Kidney (tissue), 14 donors: ENCODE data around the gene KIAA1755. TPM values are rescaled to one million over a fixed set of nuclear protein-coding genes. Genes with fewer than 3 reads are reported as not detected.
A peak's percentile ranks its signal among the peaks of the same experiment; 100 is the strongest.

Experiments used
- DNase-seq, 5 donors: peaks; one replicate each; pipeline ENCODE4 v3.0.0-alpha.2; 2013 to 2020
- FAIRE-seq: peaks from 2 replicates; lab custom pipeline; 2012; peaks lifted over from hg19 to GRCh38; lab: Jason Lieb, UNC
- H3K27ac ChIP-seq, 2 donors: one replicate each; pipeline ENCODE4 v1.7.0; 2013; ENCODE audit warnings: low read depth in 2 of 2, low read length in 2 of 2, inconsistent platforms in 1 of 2
- H3K27me3 ChIP-seq: one replicate; pipeline ENCODE4 v1.7.1; 2013; ENCODE audit warnings: low read length, inconsistent platforms; ENCODE audit not compliant: control insufficient read depth, insufficient read depth
- H3K36me3 ChIP-seq, 3 donors: one replicate each; pipeline versions ENCODE4 v1.7.0 to v1.7.1; 2013; ENCODE audit warnings: low read length in 3 of 3, control low read depth in 1 of 3, inconsistent platforms in 1 of 3; ENCODE audit not compliant: insufficient read depth in 3 of 3, control insufficient read depth in 2 of 3
- H3K4me1 ChIP-seq, 3 donors: one replicate each; pipeline versions ENCODE4 v1.7.0 to v1.7.1; 2013; ENCODE audit warnings: low read length in 3 of 3, inconsistent platforms in 1 of 3, low read depth in 1 of 3; ENCODE audit not compliant: control insufficient read depth in 2 of 3, insufficient read depth in 2 of 3
- H3K4me3 ChIP-seq, 3 donors: one replicate each; pipeline versions ENCODE4 v1.7.0 to v1.8.1; 2013; ENCODE audit warnings: low read length in 3 of 3, control low read depth in 1 of 3, inconsistent platforms in 1 of 3
- H3K9ac ChIP-seq, 3 donors: one replicate each; pipeline versions ENCODE4 v1.7.0 to v1.7.1; 2013; ENCODE audit warnings: low read length in 3 of 3, control low read depth in 1 of 3, inconsistent platforms in 1 of 3
- H3K9me3 ChIP-seq, 3 donors: one replicate each; pipeline versions ENCODE4 v1.7.0 to v1.7.1; 2013; ENCODE audit warnings: low read length in 3 of 3, control low read depth in 1 of 3, inconsistent platforms in 1 of 3; ENCODE audit not compliant: control insufficient read depth in 2 of 3, insufficient read depth in 1 of 3
- CTCF ChIP-seq: IDR thresholded peaks from 3 replicates; pipeline ENCODE4 v1.5.1; 2012; ENCODE audit warnings: mild to moderate bottlenecking, moderate library complexity, borderline replicate concordance; ENCODE audit not compliant: insufficient read depth; ENCODE audit errors: extremely low read depth
- intact Hi-C: fragments of 100-400 bp; cut with DNase I; formaldehyde crosslinking; loops from one replicate; pipeline ENCODE4 v1.11.1; 2022
- polyA plus RNA-seq: library from polyadenylated mRNA; stranded (reverse); fragments of 350-450 nt; fragmentation: Illumina TruSeq; extraction: RNeasy Lipid Tissue Mini Kit (QIAGEN cat#74804); gene quantifications from one replicate; pipeline ENCODE4 v1.2.3, GENCODE V29; 2014; ENCODE audit warnings: low read depth, low replicate concordance; ENCODE audit not compliant: insufficient read depth
- total RNA-seq: library from RNA; stranded (reverse); fragmentation: NEBNext Ultra II Directional; extraction: Animal tissue kit (Norgen Biotek cat#: 25700); gene quantifications from one replicate; pipeline ENCODE4 v1.2.1, GENCODE V29; 2021
- donor health status: control.
- donor health status: control.
- donor health status: control.
- donor health status: control.
- donor health status: control.
- donor health status: DM: yes; HTN: yes; CAD: no.
- donor health status: Normal renal cell carcinoma (clear cell type).

The KIAA1755 gene
- total and polyA plus RNA-seq, 2 donors from 2014 or later = 1.5 to 5.1 TPM

DNA sequence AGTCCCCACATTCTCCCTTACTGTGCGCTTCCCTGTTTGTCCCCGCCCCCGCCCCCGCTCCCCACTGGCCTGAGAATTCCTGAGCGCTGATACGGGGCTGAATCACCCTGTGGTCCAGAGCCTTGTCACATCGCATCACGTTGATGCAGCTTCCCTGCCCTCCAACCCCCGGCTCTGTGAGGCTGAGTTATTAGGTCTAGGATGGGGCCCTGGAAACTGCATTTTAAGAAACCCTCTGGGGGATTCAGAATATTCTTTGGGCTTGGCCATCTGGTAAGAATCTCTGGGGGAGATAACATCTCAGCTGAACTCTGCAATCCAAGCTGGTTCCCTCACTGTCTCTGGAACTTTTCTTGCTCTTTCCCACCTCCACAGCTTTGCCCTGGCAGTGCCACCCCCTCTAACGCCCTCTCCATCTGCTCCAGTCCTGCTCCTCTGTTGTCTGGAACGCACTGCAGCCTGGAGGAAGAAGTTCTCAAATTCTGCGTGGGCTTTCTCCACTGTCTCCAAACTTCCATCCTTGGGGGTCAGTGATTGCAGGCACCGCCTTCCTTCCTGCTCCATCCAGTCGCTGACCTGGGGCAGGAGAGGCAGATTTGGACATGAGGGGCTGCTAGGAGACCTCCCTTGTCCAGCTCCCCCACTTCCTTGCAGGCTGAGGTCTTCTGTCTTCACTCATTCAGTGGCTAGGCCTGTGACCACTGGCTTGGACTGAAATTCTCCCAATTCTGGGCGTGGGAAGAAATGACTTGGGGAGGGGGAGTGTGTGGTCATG, 42.6 kb downstream of the KIAA1755 start:
- no peak for FAIRE-seq
- Histone ChIP-seq H3K36me3 (no peaks in the 10 kb centered on the region), H3K27ac (no peak overlapping the region), H3K27me3 (no peaks in the 10 kb centered on the region), H3K4me3 (no peak overlapping the region), H3K9ac (no peak overlapping the region), H3K4me1 (no peaks in the 10 kb centered on the region), H3K9me3 (no peaks in the 10 kb centered on the region)
- DNase-seq = peak in 2 of 5 donors; percentile 23 to 43
- no peak for TF ChIP-seq CTCF
- intact Hi-C loops = loop anchor here (5.0 kb wide), 1 partner anchor 156 kb away; no protein-coding TSS in a partner anchor

DNA sequence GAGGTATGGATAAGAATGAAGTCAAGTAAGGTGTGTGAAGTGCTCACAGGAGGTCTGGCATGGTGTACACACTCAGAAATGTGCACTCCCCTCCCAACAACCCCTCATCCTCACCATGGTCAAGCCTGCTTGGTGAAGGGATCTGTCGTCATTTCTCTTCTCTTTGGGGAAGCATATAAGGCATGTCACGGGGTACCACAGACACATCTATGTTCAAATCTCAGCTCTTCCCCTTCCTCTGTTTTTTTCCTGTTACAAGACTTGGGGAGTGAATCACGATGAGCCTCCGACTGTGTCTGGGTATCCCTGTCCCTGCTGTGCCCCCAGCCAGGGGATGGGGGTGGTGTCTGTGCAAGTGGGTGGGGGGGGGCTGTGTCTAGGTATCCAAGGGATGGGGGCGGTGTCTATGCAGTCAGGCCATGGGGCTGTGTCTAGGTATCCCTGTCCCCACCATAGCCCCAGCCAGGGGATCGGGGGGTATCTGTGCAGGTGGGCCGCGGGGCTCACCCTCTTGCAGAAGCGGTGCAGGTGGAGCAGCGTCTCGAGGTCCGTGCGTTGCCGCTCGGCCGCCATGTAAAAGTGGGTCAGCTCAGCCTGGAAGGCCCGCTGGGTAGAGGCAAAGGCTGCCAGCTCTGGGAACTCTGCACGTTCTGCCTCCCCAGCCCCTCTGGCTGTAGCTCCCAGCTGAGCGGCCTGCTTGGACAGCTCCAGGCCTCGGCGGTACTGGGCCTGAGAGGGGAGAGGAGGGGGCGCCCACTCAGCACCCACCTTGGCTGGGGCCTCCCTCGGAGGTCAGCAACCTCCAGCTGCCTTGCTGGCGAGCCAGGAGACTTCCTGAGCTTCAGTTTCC, 43.6 kb downstream of the KIAA1755 start:
- Histone ChIP-seq H3K4me1 (no peaks in the 10 kb centered on the region), H3K4me3 (no peak overlapping the region), H3K27me3 (no peaks in the 10 kb centered on the region), H3K27ac (no peak overlapping the region), H3K9me3 (no peaks in the 10 kb centered on the region), H3K9ac (no peak overlapping the region), H3K36me3 (no peaks in the 10 kb centered on the region)
- DNase-seq (peak in 1 of 5 donors; percentile 59), FAIRE-seq (no peak)
- intact Hi-C loops = loop anchor here (5.0 kb wide), 1 partner anchor 155 kb away; no protein-coding TSS in a partner anchor
- no peak for TF ChIP-seq CTCF

DNA sequence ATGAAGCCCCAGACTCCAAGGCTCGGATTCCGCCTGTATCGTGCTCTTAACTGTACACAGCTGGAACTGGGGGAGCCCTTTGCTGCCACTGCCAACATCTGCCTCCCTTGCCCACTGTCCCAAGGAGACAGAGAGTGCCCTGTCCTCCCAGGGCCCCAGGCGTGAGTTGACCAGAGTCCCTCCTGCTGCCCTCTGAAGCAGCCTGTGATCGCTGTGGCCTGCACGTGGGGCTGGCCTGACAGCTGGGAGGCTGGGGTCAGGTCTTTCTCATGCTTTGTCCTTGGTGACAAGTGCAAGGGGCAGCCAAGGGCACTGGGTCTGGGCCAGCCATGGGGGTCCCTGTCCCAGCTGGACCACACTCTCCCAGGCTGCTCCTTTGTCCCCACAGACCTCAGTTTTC, 44.3 kb downstream of the KIAA1755 start:
- DNase-seq (peak in 1 of 5 donors; percentile 48), FAIRE-seq (no peak)
- Histone ChIP-seq H3K4me3 (no peak overlapping the region), H3K36me3 (no peaks in the 10 kb centered on the region), H3K9me3 (no peaks in the 10 kb centered on the region), H3K4me1 (no peaks in the 10 kb centered on the region), H3K9ac (no peak overlapping the region), H3K27me3 (no peaks in the 10 kb centered on the region), H3K27ac (no peak overlapping the region)
- no peak for TF ChIP-seq CTCF
- intact Hi-C loops = loop anchor here (5.0 kb wide), 1 partner anchor 154 kb away; no protein-coding TSS in a partner anchor
